CD14-positive monocyte (primary cell): Measurements from ENCODE around the gene FREM2. TPM values are rescaled to one million over a fixed set of nuclear protein-coding genes. Genes with fewer than 3 reads are reported as not detected.

Experiments used
- DNase-seq, 3 donors: peaks; one replicate each; pipeline ENCODE4 v3.0.0-alpha.2; 2011 to 2022
- H2AFZ ChIP-seq: 2 replicates; pipeline ENCODE4 v1.6.0; 2012; ENCODE audit warnings: mild to moderate bottlenecking, low read depth, low read length, inconsistent platforms; ENCODE audit not compliant: insufficient read depth, poor library complexity, severe bottlenecking
- H3K27ac ChIP-seq, 2 donors: 1 replicate in 1 of 2; 2 replicates in 1 of 2; pipeline ENCODE4 v1.5.1; 2012 to 2013; ENCODE audit warnings: low read length in 2 of 2, control low read depth in 1 of 2, inconsistent platforms in 1 of 2, low read depth in 1 of 2, mild to moderate bottlenecking in 1 of 2
- H3K27me3 ChIP-seq, 2 donors: one replicate each; pipeline versions ENCODE4 v1.6.0 to v1.6.1; 2011 to 2013; ENCODE audit warnings: low read length in 2 of 2; ENCODE audit not compliant: control insufficient read depth in 2 of 2, insufficient read depth in 2 of 2
- H3K36me3 ChIP-seq, 2 donors: replicated peaks in 1 of 2; 1 replicate in 1 of 2; 2 replicates in 1 of 2; pipeline versions ENCODE4 v1.5.1 to v1.6.1; 2012 to 2013; ENCODE audit warnings: low read length in 2 of 2, control low read depth in 1 of 2, inconsistent platforms in 1 of 2, mild to moderate bottlenecking in 1 of 2; ENCODE audit not compliant: insufficient read depth in 2 of 2, control insufficient read depth in 1 of 2
- H3K4me1 ChIP-seq, 2 donors: 1 replicate in 1 of 2; 2 replicates in 1 of 2; pipeline versions ENCODE4 v1.5.1 to v1.6.1; 2012 to 2013; ENCODE audit warnings: low read length in 2 of 2, control low read depth in 1 of 2, inconsistent platforms in 1 of 2, mild to moderate bottlenecking in 1 of 2, moderate library complexity in 1 of 2; ENCODE audit not compliant: insufficient read depth in 2 of 2, control insufficient read depth in 1 of 2
- H3K4me2 ChIP-seq: replicated peaks from 2 replicates; pipeline ENCODE3; 2012; ENCODE audit warnings: low read length, moderate library complexity, mild to moderate bottlenecking; ENCODE audit not compliant: poor library complexity, severe bottlenecking; ENCODE audit errors: extremely low read depth
- H3K4me3 ChIP-seq, 3 experiments: fragments of 200-600 bp in 1 of 3; sonication (generic) in 1 of 3; replicated peaks in 1 of 3; 1 replicate in 2 of 3; 2 replicates in 1 of 3; pipeline ENCODE4 v1.5.1; 2011 to 2013; ENCODE audit warnings: low read length in 3 of 3, mild to moderate bottlenecking in 3 of 3, control low read depth in 2 of 3, low read depth in 2 of 3, inconsistent platforms in 1 of 3, moderate library complexity in 1 of 3
- H3K79me2 ChIP-seq: 2 replicates; pipeline ENCODE4 v1.6.0; 2012; ENCODE audit warnings: mild to moderate bottlenecking, control low read depth, inconsistent platforms, low read length, moderate library complexity; ENCODE audit not compliant: insufficient read depth
- H3K9ac ChIP-seq: 2 replicates; pipeline ENCODE4 v1.6.0; 2017; ENCODE audit warnings: low read length, mild to moderate bottlenecking; ENCODE audit not compliant: insufficient read depth, poor library complexity, severe bottlenecking
- H3K9me3 ChIP-seq, 2 donors: replicated peaks in 1 of 2; 1 replicate in 1 of 2; 2 replicates in 1 of 2; pipeline versions ENCODE4 v1.5.1 to v1.6.1; 2012 to 2013; ENCODE audit warnings: low read length in 2 of 2, control low read depth in 1 of 2; ENCODE audit not compliant: control insufficient read depth in 1 of 2, insufficient read depth in 1 of 2
- H4K20me1 ChIP-seq: 2 replicates; pipeline ENCODE4 v1.6.0; 2012; ENCODE audit warnings: mild to moderate bottlenecking, low read length, control low read depth, moderate library complexity; ENCODE audit not compliant: insufficient read depth
- H3K27ac Mint-ChIP-seq, 7 donors: one replicate each; pipeline ENCODE4 v1.8.0; 2020; ENCODE audit warnings: mild to moderate bottlenecking in 7 of 7, mixed read lengths in 7 of 7, moderate library complexity in 6 of 7, inconsistent platforms in 2 of 7
- H3K27me3 Mint-ChIP-seq, 3 donors: one replicate each; pipeline ENCODE4 v1.8.0; 2021 to 2022; ENCODE audit warnings: low read depth in 3 of 3, mild to moderate bottlenecking in 3 of 3, mixed read lengths in 3 of 3, moderate library complexity in 3 of 3, inconsistent platforms in 1 of 3
- H3K36me3 Mint-ChIP-seq, 2 donors: one replicate each; pipeline ENCODE4 v1.8.0; 2020; ENCODE audit warnings: mixed read lengths in 2 of 2, inconsistent platforms in 1 of 2, mild to moderate bottlenecking in 1 of 2
- H3K4me1 Mint-ChIP-seq: one replicate; pipeline ENCODE4 v1.8.0; 2020; ENCODE audit warnings: mild to moderate bottlenecking, mixed read lengths
- H3K4me3 Mint-ChIP-seq, 2 donors: one replicate each; pipeline ENCODE4 v1.8.0; 2020; ENCODE audit warnings: mild to moderate bottlenecking in 2 of 2, mixed read lengths in 2 of 2, moderate library complexity in 1 of 2
- H3K9me3 Mint-ChIP-seq, 7 donors: one replicate each; pipeline ENCODE4 v1.8.0; 2020 to 2022; ENCODE audit warnings: mixed read lengths in 7 of 7, mild to moderate bottlenecking in 6 of 7, moderate library complexity in 6 of 7, inconsistent platforms in 2 of 7
- WGBS: methylation state at CpG from one replicate; pipeline ENCODE4 v1.1.5; 2013; ENCODE audit warnings: missing lambda C conversion rate; ENCODE audit not compliant: insufficient coverage; 5-methylcytosine and 5-hydroxymethylcytosine counted together
- intact Hi-C, 2 donors: fragments of 100-400 bp; cut with micrococcal nuclease; formaldehyde crosslinking; loops; one replicate each; pipeline versions ENCODE4 v1.15.0 to v1.15.1; 2023
- polyA plus RNA-seq, 3 donors: library from polyadenylated mRNA; depleted of rRNA in 1 of 3; unstranded in 2 of 3; stranded (reverse) in 1 of 3; fragments of 300-500 nt in 2 of 3; fragments of >200 nt in 1 of 3; fragmentation: Illumina TruSeq in 2 of 3; gene quantifications; 1 replicate in 2 of 3; 2 replicates in 1 of 3; pipeline ENCODE4 v1.2.3, GENCODE V29; 2012 to 2021
- TF ChIP-seq, protein P1 (sequence below): fragments of 200-600 bp; IDR thresholded peaks from one replicate; pipeline ENCODE4 v1.8.0; 2022; ENCODE audit warnings: antibody characterized with exemption, mild to moderate bottlenecking

Gene FREM2
- polyA plus RNA-seq, 3 donors: not detected

DNA sequence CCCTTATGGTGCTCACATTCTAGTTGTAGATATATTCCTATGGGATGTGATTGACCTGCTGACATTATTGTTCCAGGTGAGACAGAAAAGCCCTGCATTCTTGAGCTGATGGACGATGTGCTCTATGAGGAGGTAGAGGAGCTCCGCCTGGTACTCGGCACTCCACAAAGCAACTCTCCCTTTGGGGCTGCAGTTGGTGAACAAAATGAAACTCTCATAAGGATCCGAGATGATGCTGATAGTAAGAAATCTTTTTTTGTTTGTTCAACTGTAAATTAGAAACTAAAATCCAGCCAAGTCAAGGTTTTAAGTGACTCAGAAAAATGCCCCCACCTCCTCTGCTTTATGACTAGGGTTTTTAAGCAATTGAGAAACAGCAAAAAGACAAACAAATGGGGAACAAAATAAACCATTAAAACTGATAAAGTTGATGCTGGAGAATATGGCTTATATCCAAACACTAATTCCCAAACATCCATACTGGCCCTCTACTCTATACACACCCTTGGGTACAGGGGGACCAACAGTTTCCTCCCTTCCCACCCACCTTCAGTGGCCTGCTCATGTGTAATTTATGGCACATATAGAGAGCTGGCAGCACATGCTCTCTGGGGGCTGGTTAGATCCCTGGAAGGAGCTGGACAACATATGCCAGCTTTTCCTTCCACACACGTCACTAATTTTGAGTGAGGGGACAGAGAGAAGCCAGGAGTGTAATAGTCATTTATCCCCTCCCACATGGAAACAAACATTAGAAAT is 164.2 kb downstream of the FREM2 start:
- no peaks in the 10 kb centered on the region for H3K27me3 ChIP-seq
- TF ChIP-seq, protein P1, sequence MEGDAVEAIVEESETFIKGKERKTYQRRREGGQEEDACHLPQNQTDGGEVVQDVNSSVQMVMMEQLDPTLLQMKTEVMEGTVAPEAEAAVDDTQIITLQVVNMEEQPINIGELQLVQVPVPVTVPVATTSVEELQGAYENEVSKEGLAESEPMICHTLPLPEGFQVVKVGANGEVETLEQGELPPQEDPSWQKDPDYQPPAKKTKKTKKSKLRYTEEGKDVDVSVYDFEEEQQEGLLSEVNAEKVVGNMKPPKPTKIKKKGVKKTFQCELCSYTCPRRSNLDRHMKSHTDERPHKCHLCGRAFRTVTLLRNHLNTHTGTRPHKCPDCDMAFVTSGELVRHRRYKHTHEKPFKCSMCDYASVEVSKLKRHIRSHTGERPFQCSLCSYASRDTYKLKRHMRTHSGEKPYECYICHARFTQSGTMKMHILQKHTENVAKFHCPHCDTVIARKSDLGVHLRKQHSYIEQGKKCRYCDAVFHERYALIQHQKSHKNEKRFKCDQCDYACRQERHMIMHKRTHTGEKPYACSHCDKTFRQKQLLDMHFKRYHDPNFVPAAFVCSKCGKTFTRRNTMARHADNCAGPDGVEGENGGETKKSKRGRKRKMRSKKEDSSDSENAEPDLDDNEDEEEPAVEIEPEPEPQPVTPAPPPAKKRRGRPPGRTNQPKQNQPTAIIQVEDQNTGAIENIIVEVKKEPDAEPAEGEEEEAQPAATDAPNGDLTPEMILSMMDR: no peak
- Mint-ChIP-seq H3K27me3 (peaks cover 0 to 2% (median 0%) of the 10 kb centered on the region in 3 donors), H3K4me1 (no peaks in the 10 kb centered on the region), H3K27ac (no peak overlapping the region), H3K36me3 (no peaks in the 10 kb centered on the region), H3K4me3 (no peak overlapping the region), H3K9me3 (peaks cover 0 to 4% (median 2%) of the 10 kb centered on the region in 7 donors)
- H3K9ac ChIP-seq: no peak overlapping the region
- H4K20me1 ChIP-seq: no peaks in the 10 kb centered on the region
- no peaks in the 10 kb centered on the region for H3K79me2 ChIP-seq
- intact Hi-C loops: no loop called here
- no peak overlapping the region for H3K4me3 ChIP-seq
- DNase-seq: no peak
- no CpG with 5 or more reads among the region's 5 CpGs for WGBS
- H2AFZ ChIP-seq: no peak overlapping the region
- H3K27ac ChIP-seq: no peak overlapping the region
- H3K9me3 ChIP-seq: no peaks in the 10 kb centered on the region
- H3K4me1 ChIP-seq: no peaks in the 10 kb centered on the region
- no peak overlapping the region for H3K4me2 ChIP-seq
- no peaks in the 10 kb centered on the region for H3K36me3 ChIP-seq

DNA sequence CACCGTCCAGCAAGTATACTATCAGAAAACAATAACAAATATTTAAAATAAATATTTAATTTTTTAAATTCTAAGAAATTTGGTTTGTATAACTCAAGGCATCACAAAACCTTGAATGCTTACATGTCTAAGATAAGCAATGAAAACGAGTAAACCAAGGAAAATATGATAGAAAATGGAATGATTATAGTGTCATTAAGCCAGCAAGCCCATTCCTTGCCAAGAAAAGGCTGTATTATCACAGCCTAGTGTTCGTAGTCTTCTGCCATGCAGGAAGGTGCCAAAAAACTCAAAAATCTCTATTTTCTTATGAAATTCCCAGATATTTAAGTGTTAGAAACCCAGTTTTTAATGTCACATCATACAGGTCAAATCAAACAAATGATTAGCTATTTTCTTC is 167.3 kb downstream of the FREM2 start:
- H3K9ac ChIP-seq: no peak overlapping the region
- WGBS: no CpG with 5 or more reads among the region's 3 CpGs
- no peak overlapping the region for H3K27ac ChIP-seq
- no peaks in the 10 kb centered on the region for H4K20me1 ChIP-seq
- TF ChIP-seq, protein P1: no peak
- no peak overlapping the region for H3K4me2 ChIP-seq
- intact Hi-C loops: no loop called here
- no peak overlapping the region for H2AFZ ChIP-seq
- Mint-ChIP-seq H3K36me3 (no peaks in the 10 kb centered on the region), H3K4me1 (no peaks in the 10 kb centered on the region), H3K9me3 (peaks cover 0 to 4% (median 2%) of the 10 kb centered on the region in 7 donors), H3K27ac (no peak overlapping the region), H3K27me3 (peaks cover 0 to 2% (median 0%) of the 10 kb centered on the region in 3 donors), H3K4me3 (no peak overlapping the region)
- no peaks in the 10 kb centered on the region for H3K36me3 ChIP-seq
- DNase-seq: no peak
- H3K4me1 ChIP-seq: no peaks in the 10 kb centered on the region
- H3K9me3 ChIP-seq: no peaks in the 10 kb centered on the region
- H3K79me2 ChIP-seq: no peaks in the 10 kb centered on the region
- H3K4me3 ChIP-seq: no peak overlapping the region
- no peaks in the 10 kb centered on the region for H3K27me3 ChIP-seq
